ENCODE results near the gene WNT3A. TPM values are rescaled to one million over a fixed set of nuclear protein-coding genes. Genes with fewer than 3 reads are reported as not detected.
"Not testable (repeated sequence)": the region's sequence is repeated elsewhere in the genome, so short reads cannot be mapped to it uniquely, and the experiment has no call there.

The WNT3A gene
- total RNA-seq, 2 experiments from 2014 or later = 0.08 to 0.14 TPM

GRCh38 chr1:228018961-228019721 lies 12.3 kb downstream of the WNT3A start:
- ATAC-seq (ENCODE audit: poor library complexity) (no peak), DNase-seq (peak in 2 of 14 experiments; percentile 4 to 19)
- no peaks in the 10 kb centered on the region for H3K4me1 ChIP-seq (ENCODE audit: insufficient read depth, low read length)
- no peak for TF ChIP-seq CTCF (IDR thresholded peaks at IDR 0.05)
- Mint-ChIP-seq H3K27ac (no peak overlapping the region), H3K36me3 (ENCODE audit: low read depth) (no peaks in the 10 kb centered on the region), H3K9me3 (no peaks in the 10 kb centered on the region), H3K4me1 (ENCODE audit: low read depth) (no peaks in the 10 kb centered on the region), H3K4me3 (no peak overlapping the region), H3K27me3 (no peaks in the 10 kb centered on the region)
- intact Hi-C loops (cut with DNase I, micrococcal nuclease) = no loop called here
- H3K4me3 ChIP-seq (ENCODE audit: low read length) = no peak overlapping the region
- H3K27me3 ChIP-seq (ENCODE audit: control insufficient read depth in 1 of 2, insufficient read depth in 2 of 2, low read length in 2 of 2) = no peaks in the 10 kb centered on the region
- H3K9me3 ChIP-seq (ENCODE audit: control insufficient read depth in 1 of 2, insufficient read depth in 1 of 2, low read length in 2 of 2) = peaks cover 0 to 4% of the 10 kb centered on the region in 2 experiments
- no peak overlapping the region for H3K27ac ChIP-seq (ENCODE audit: low read depth in 1 of 2, low read length in 2 of 2)
- ChIA-PET CTCF (no interaction called here), POLR2A (no interaction called here)
- no peaks in the 10 kb centered on the region for H3K36me3 ChIP-seq (ENCODE audit: insufficient read depth, low read length)

GRCh38 chr1:228019722-228020083 lies 12.9 kb downstream of the WNT3A start:
- H3K4me3 Mint-ChIP-seq; H3K4me1 ChIP-seq (ENCODE audit: insufficient read depth, low read length); H3K27me3 ChIP-seq (ENCODE audit: control insufficient read depth in 1 of 2, insufficient read depth in 2 of 2, low read length in 2 of 2); H3K27me3 Mint-ChIP-seq; CTCF ChIA-PET; H3K4me1 Mint-ChIP-seq (ENCODE audit: low read depth); H3K9me3 Mint-ChIP-seq; H3K4me3 ChIP-seq (ENCODE audit: low read length); H3K36me3 ChIP-seq (ENCODE audit: insufficient read depth, low read length); POLR2A ChIA-PET; H3K36me3 Mint-ChIP-seq (ENCODE audit: low read depth); H3K9me3 ChIP-seq (ENCODE audit: control insufficient read depth in 1 of 2, insufficient read depth in 1 of 2, low read length in 2 of 2); intact Hi-C loops (cut with DNase I, micrococcal nuclease); H3K27ac Mint-ChIP-seq; H3K27ac ChIP-seq (ENCODE audit: low read depth in 1 of 2, low read length in 2 of 2); ATAC-seq (ENCODE audit: poor library complexity): not testable (repeated sequence)
- peak in 1 of 14 experiments; percentile 1 for DNase-seq

DNA sequence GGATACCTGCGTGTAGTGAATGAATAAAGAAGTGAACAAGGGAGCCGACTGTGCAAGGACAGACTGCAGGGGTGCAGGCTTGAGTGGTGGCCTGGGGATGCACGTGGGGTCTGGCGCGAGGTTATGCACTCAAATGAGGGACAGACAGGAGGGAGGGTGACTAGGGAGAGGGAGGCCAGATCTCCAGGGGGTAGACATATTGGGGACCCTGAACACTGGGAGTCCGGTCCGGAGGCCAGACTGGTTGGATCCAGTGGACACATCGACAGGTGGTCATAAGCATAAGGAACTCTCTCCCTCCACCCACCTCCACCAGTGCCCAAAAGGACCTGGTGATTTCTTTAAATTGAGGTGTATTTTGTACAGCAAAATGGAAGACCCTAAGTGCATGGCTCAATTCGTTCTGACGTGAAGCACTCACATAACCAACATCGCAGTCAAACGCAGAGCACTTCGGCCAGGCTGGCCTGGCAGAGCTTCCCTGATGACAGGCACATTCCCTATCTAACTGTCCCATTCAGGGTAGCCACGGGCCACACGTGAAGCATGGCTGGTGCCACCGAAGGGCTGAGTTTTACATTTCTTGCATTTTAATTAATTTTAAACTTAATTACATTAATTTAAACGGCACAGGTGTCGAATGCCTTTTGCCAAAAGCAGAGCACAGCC lies 14.0 kb downstream of the WNT3A start:
- H3K27me3 ChIP-seq (ENCODE audit: control insufficient read depth in 1 of 2, insufficient read depth in 2 of 2, low read length in 2 of 2) = no peaks in the 10 kb centered on the region
- Mint-ChIP-seq H3K4me3 (no peak overlapping the region), H3K36me3 (ENCODE audit: low read depth) (no peaks in the 10 kb centered on the region), H3K4me1 (ENCODE audit: low read depth) (no peaks in the 10 kb centered on the region), H3K9me3 (no peaks in the 10 kb centered on the region), H3K27ac (no peak overlapping the region), H3K27me3 (no peaks in the 10 kb centered on the region)
- no peaks in the 10 kb centered on the region for H3K36me3 ChIP-seq (ENCODE audit: insufficient read depth, low read length)
- POLR2A ChIA-PET = no interaction called here
- no peaks in the 10 kb centered on the region for H3K4me1 ChIP-seq (ENCODE audit: insufficient read depth, low read length)
- peaks cover 0 to 4% of the 10 kb centered on the region in 2 experiments for H3K9me3 ChIP-seq (ENCODE audit: control insufficient read depth in 1 of 2, insufficient read depth in 1 of 2, low read length in 2 of 2)
- no peak for TF ChIP-seq CTCF (IDR thresholded peaks at IDR 0.05)
- intact Hi-C loops (cut with DNase I, micrococcal nuclease) = no loop called here
- CTCF ChIA-PET = no interaction called here
- DNase-seq (peak in 2 of 14 experiments; percentile 2 to 29), ATAC-seq (ENCODE audit: poor library complexity) (no peak)
- no peak overlapping the region for H3K4me3 ChIP-seq (ENCODE audit: low read length)
- H3K27ac ChIP-seq (ENCODE audit: low read depth in 1 of 2, low read length in 2 of 2) = no peak overlapping the region

All from CD4-positive, alpha-beta T cell (primary cell).